ENCODE measurements around the gene ATP1B1. TPM values are rescaled to one million over a fixed set of nuclear protein-coding genes. Genes with fewer than 3 reads are reported as not detected.
A peak's percentile ranks its signal among the peaks of the same experiment; 100 is the strongest.

The ATP1B1 gene
- total RNA-seq, 1 experiment from 2014 or later = 48.6 TPM

DNA sequence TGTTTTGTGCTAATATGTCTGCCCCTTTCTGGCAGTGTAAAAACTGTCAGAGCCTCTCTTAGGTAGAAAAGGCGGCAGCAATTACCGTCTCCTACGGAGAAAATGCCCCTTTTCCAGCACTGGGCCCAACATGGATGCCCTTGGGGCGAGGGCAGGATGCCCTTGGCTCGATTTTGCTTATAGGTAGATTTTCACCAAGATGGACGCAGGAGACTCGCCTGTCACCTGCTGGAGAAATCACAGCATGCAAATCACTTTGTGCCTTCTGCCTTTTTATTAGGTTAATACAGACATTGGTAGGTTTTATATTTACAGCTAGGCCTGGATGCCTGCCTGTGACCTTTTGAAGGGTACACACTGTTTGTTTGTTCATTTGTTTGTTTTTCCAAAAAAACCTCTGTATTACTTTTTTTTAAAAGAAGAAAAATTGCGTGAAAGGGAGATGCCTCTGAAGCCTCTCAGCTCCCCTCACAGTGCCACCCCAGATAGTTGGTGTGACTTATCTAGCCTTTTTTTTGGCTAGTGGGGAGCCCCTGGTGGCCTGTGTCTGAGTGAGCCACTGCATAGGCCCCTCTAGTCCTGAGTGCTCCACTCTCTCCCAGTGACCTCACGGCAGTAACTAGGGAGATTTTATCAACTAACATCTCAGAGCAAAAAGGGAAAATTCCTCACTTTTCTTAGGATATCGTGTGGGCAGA lies 2.5 kb downstream of the ATP1B1 start:
- H3K27me3 ChIP-seq (ENCODE audit: insufficient read depth, low read length) = no peaks in the 10 kb centered on the region
- no peak overlapping the region for H2AFZ ChIP-seq (ENCODE audit: low read depth, low read length, poor library complexity, severe bottlenecking)
- no peaks in the 10 kb centered on the region for H4K20me1 ChIP-seq (ENCODE audit: insufficient read depth)
- CTCF ChIA-PET = interaction anchor here (1.3 to 4.7 kb wide), 2 partner anchors 240 to 472 kb away, joined by 7 to 14 read pairs; no protein-coding TSS in a partner anchor
- no peaks in the 10 kb centered on the region for H3K9me2 ChIP-seq (ENCODE audit: insufficient read depth)
- H3K4me1 ChIP-seq (ENCODE audit: control insufficient read depth in 1 of 2, insufficient read depth in 2 of 2, low read length in 2 of 2) = peaks cover 59 to 73% of the 10 kb centered on the region in 2 experiments
- H3K4me3 ChIP-seq (replicated peaks in 1 of 2; ENCODE audit: low read depth in 1 of 2, low read length in 2 of 2) = peak overlapping the region; percentile 72 to 84
- TF ChIP-seq RAD21 (IDR thresholded peaks at IDR 0.05; ENCODE audit: low read depth) = peak; percentile 44
- no peak for TF ChIP-seq SIN3A (IDR thresholded peaks at IDR 0.05; ENCODE audit: low read depth)
- TF ChIP-seq YY1 (IDR thresholded peaks at IDR 0.05; ENCODE audit: extremely low read depth, insufficient replicate concordance, low read depth, low read length) = peak; percentile 31
- no peak for TF ChIP-seq EZH2 (IDR thresholded peaks at IDR 0.05)
- TF ChIP-seq, protein P1, sequence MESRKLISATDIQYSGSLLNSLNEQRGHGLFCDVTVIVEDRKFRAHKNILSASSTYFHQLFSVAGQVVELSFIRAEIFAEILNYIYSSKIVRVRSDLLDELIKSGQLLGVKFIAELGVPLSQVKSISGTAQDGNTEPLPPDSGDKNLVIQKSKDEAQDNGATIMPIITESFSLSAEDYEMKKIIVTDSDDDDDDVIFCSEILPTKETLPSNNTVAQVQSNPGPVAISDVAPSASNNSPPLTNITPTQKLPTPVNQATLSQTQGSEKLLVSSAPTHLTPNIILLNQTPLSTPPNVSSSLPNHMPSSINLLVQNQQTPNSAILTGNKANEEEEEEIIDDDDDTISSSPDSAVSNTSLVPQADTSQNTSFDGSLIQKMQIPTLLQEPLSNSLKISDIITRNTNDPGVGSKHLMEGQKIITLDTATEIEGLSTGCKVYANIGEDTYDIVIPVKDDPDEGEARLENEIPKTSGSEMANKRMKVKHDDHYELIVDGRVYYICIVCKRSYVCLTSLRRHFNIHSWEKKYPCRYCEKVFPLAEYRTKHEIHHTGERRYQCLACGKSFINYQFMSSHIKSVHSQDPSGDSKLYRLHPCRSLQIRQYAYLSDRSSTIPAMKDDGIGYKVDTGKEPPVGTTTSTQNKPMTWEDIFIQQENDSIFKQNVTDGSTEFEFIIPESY (IDR thresholded peaks at IDR 0.05; ENCODE audit: extremely low read depth, insufficient replicate concordance, low read length) = no peak
- TF ChIP-seq ZNF274 (IDR thresholded peaks at IDR 0.05; ENCODE audit: low read depth, low read length) = no peak
- TF ChIP-seq POLR2A (IDR thresholded peaks at IDR 0.05; ENCODE audit: borderline replicate concordance, extremely low read depth, insufficient read depth, insufficient read length) = no peak
- no peak for TF ChIP-seq SRF (IDR thresholded peaks at IDR 0.05; ENCODE audit: low read depth)
- TF ChIP-seq, protein P2, sequence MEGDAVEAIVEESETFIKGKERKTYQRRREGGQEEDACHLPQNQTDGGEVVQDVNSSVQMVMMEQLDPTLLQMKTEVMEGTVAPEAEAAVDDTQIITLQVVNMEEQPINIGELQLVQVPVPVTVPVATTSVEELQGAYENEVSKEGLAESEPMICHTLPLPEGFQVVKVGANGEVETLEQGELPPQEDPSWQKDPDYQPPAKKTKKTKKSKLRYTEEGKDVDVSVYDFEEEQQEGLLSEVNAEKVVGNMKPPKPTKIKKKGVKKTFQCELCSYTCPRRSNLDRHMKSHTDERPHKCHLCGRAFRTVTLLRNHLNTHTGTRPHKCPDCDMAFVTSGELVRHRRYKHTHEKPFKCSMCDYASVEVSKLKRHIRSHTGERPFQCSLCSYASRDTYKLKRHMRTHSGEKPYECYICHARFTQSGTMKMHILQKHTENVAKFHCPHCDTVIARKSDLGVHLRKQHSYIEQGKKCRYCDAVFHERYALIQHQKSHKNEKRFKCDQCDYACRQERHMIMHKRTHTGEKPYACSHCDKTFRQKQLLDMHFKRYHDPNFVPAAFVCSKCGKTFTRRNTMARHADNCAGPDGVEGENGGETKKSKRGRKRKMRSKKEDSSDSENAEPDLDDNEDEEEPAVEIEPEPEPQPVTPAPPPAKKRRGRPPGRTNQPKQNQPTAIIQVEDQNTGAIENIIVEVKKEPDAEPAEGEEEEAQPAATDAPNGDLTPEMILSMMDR (IDR thresholded peaks at IDR 0.05 in 2 of 3, conservative IDR thresholded peaks at IDR 0.05 in 1 of 3; ENCODE audit: borderline replicate concordance in 1 of 3, insufficient read depth in 1 of 3, low read depth in 2 of 3, low read length in 2 of 3) = peak in 2 of 3 experiments; percentile 42 to 45; a peak in 4 of 6 replicates
- TF ChIP-seq SP1 (IDR thresholded peaks at IDR 0.05; ENCODE audit: low read depth) = no peak
- RAD21 ChIA-PET (ENCODE audit: low non-redundant PET in 1 of 2, low total read pairs in 2 of 2, uncharacterized antibody in 2 of 2, unreplicated experiment in 2 of 2) = interaction anchor here in 1 of 2 experiments (2.5 kb wide), 1 partner anchor 239 kb away, joined by 5 read pairs; no protein-coding TSS in a partner anchor
- peaks cover 69% of the 10 kb centered on the region for H3K79me2 ChIP-seq (ENCODE audit: insufficient read depth, low read length)
- H3K9me3 ChIP-seq (ENCODE audit: control insufficient read depth in 1 of 2, insufficient read depth in 1 of 2, low read depth in 1 of 2, low read length in 2 of 2) = no peaks in the 10 kb centered on the region
- DNase-seq (ENCODE audit: low read depth, low spot score) = no peak
- H3K27ac ChIP-seq (ENCODE audit: low read depth, low read length) = peak overlapping the region; percentile 85
- no TSS peak for BruUV-seq (replicated peaks)
- H3K4me2 ChIP-seq (ENCODE audit: low read length) = peak overlapping the region; percentile 90
- peaks cover 11 to 12% of the 10 kb centered on the region in 2 experiments; a peak in 3 of 4 replicates for H3K36me3 ChIP-seq (ENCODE audit: control insufficient read depth in 1 of 2, insufficient read depth in 2 of 2, low read length in 2 of 2)
- peak overlapping the region; percentile 95 for H3K9ac ChIP-seq (ENCODE audit: low read length)
- intact Hi-C loops (cut with micrococcal nuclease) = loop anchor here (1.0 to 5.0 kb wide), 2 partner anchors 487 to 506 kb away; no protein-coding TSS in a partner anchor
- ATAC-seq = peak; percentile 10; the same call in 1 of the 2 replicates
- POLR2A ChIA-PET = no interaction called here
